Mucosa of stomach (tissue), 1 donor: ENCODE results near the gene KCNK6.

Experiments
- H3K27me3 ChIP-seq: one replicate; pipeline ENCODE4 v1.7.0; 2013; ENCODE audit warnings: mild to moderate bottlenecking, low read length; ENCODE audit not compliant: control insufficient read depth, insufficient read depth
- H3K36me3 ChIP-seq: one replicate; pipeline ENCODE4 v1.7.0; 2013; ENCODE audit warnings: low read length; ENCODE audit not compliant: control insufficient read depth, insufficient read depth
- H3K4me1 ChIP-seq: one replicate; pipeline ENCODE4 v1.7.0; 2013; ENCODE audit warnings: mild to moderate bottlenecking, low read length; ENCODE audit not compliant: control insufficient read depth, insufficient read depth
- H3K4me3 ChIP-seq: one replicate; pipeline ENCODE4 v1.7.0; 2013; ENCODE audit warnings: low read length
- H3K9ac ChIP-seq: one replicate; pipeline ENCODE4 v1.7.0; 2013; ENCODE audit warnings: mild to moderate bottlenecking, low read length, moderate library complexity
- H3K9me3 ChIP-seq: one replicate; pipeline ENCODE4 v1.7.0; 2013; ENCODE audit warnings: mild to moderate bottlenecking, low read length, moderate library complexity; ENCODE audit not compliant: control insufficient read depth
- donor health status: Pancreatic carcinoma.

The KCNK6 gene

GRCh38 chr19:38284422-38284821, 35.2 kb upstream of the KCNK6 start:
- Histone ChIP-seq H3K4me1 (peaks cover 21% of the 10 kb centered on the region), H3K4me3 (no peak overlapping the region), H3K9me3 (no peaks in the 10 kb centered on the region), H3K9ac (no peak overlapping the region), H3K36me3 (peaks cover 9% of the 10 kb centered on the region), H3K27me3 (no peaks in the 10 kb centered on the region)

- H3K9ac ChIP-seq, result no peak overlapping the region
- H3K27me3 ChIP-seq, result no peaks in the 10 kb centered on the region
- H3K36me3 ChIP-seq, result peaks cover 18% of the 10 kb centered on the region
- peaks cover 28% of the 10 kb centered on the region for H3K4me1 ChIP-seq
- H3K4me3 ChIP-seq, result no peak overlapping the region
- no peaks in the 10 kb centered on the region for H3K9me3 ChIP-seq
Observed at GRCh38 chr19:38285567-38285966, 34.1 kb upstream of the KCNK6 start.

- H3K36me3 ChIP-seq, result peaks cover 27% of the 10 kb centered on the region
- no peaks in the 10 kb centered on the region for H3K9me3 ChIP-seq
- H3K4me1 ChIP-seq, result peaks cover 34% of the 10 kb centered on the region
- no peak overlapping the region for H3K4me3 ChIP-seq
- H3K9ac ChIP-seq, result no peak overlapping the region
- no peaks in the 10 kb centered on the region for H3K27me3 ChIP-seq
Observed at GRCh38 chr19:38287604-38288003, 32.0 kb upstream of the KCNK6 start.

GRCh38 chr19:38288123-38288855, 31.4 kb upstream of the KCNK6 start:
- Histone ChIP-seq H3K4me3 (no peak overlapping the region), H3K36me3 (peaks cover 27% of the 10 kb centered on the region), H3K27me3 (no peaks in the 10 kb centered on the region), H3K4me1 (peaks cover 34% of the 10 kb centered on the region), H3K9ac (no peak overlapping the region), H3K9me3 (no peaks in the 10 kb centered on the region)

- Histone ChIP-seq H3K9ac (peak overlapping the region; percentile 47), H3K9me3 (no peaks in the 10 kb centered on the region), H3K36me3 (peaks cover 27% of the 10 kb centered on the region), H3K4me3 (no peak overlapping the region), H3K4me1 (peaks cover 34% of the 10 kb centered on the region), H3K27me3 (no peaks in the 10 kb centered on the region)
Observed at GRCh38 chr19:38289955-38290354, 29.7 kb upstream of the KCNK6 start.

GRCh38 chr19:38290631-38291147, 29.0 kb upstream of the KCNK6 start:
- no peaks in the 10 kb centered on the region for H3K9me3 ChIP-seq
- H3K36me3 ChIP-seq, result peaks cover 27% of the 10 kb centered on the region
- peaks cover 33% of the 10 kb centered on the region for H3K4me1 ChIP-seq
- H3K27me3 ChIP-seq, result no peaks in the 10 kb centered on the region
- no peak overlapping the region for H3K4me3 ChIP-seq
- peak overlapping the region; percentile 47 for H3K9ac ChIP-seq

GRCh38 chr19:38291855-38292254, 27.8 kb upstream of the KCNK6 start:
- no peaks in the 10 kb centered on the region for H3K27me3 ChIP-seq
- no peak overlapping the region for H3K9ac ChIP-seq
- peaks cover 26% of the 10 kb centered on the region for H3K4me1 ChIP-seq
- H3K9me3 ChIP-seq, result no peaks in the 10 kb centered on the region
- peaks cover 22% of the 10 kb centered on the region for H3K36me3 ChIP-seq
- H3K4me3 ChIP-seq, result no peak overlapping the region

GRCh38 chr19:38293281-38293680, 26.4 kb upstream of the KCNK6 start:
- no peaks in the 10 kb centered on the region for H3K27me3 ChIP-seq
- peaks cover 22% of the 10 kb centered on the region for H3K36me3 ChIP-seq
- H3K9ac ChIP-seq, result no peak overlapping the region
- no peak overlapping the region for H3K4me3 ChIP-seq
- peaks cover 26% of the 10 kb centered on the region for H3K4me1 ChIP-seq
- no peaks in the 10 kb centered on the region for H3K9me3 ChIP-seq

GRCh38 chr19:38294090-38294489, 25.6 kb upstream of the KCNK6 start:
- Histone ChIP-seq H3K36me3 (peaks cover 22% of the 10 kb centered on the region), H3K4me1 (peaks cover 26% of the 10 kb centered on the region), H3K9ac (no peak overlapping the region), H3K9me3 (no peaks in the 10 kb centered on the region), H3K27me3 (no peaks in the 10 kb centered on the region), H3K4me3 (no peak overlapping the region)

GRCh38 chr19:38298821-38299680, 20.6 kb upstream of the KCNK6 start:
- Histone ChIP-seq H3K27me3 (no peaks in the 10 kb centered on the region), H3K9ac (no peak overlapping the region), H3K4me3 (no peak overlapping the region), H3K9me3 (no peaks in the 10 kb centered on the region), H3K4me1 (peaks cover 14% of the 10 kb centered on the region), H3K36me3 (no peaks in the 10 kb centered on the region)

GRCh38 chr19:38303517-38304351, 15.9 kb upstream of the KCNK6 start, which contains the start of gene C19orf33:
Gene C19orf33, plus strand, starts transcription at chr19:38304251. Its CDS starts 11 bp downstream, at chr19:38304262.
- Histone ChIP-seq H3K27me3 (no peaks in the 10 kb centered on the region), H3K4me1 (peaks cover 21% of the 10 kb centered on the region), H3K36me3 (no peaks in the 10 kb centered on the region), H3K4me3 (peak within 1 kb of the TSS; percentile 77), H3K9ac (peak within 1 kb of the TSS; percentile 96), H3K9me3 (no peaks in the 10 kb centered on the region)
